Activated CD4-positive, alpha-beta T cell treated with anti-CD3 and anti-CD28 coated beads, Interleukin-2, amount 50 U/mL, for 48 hours (primary cell): ENCODE results near the gene F8.
"Not testable (repeated sequence)": the region's sequence is repeated elsewhere in the genome, so short reads cannot be mapped to it uniquely, and the experiment has no call there.

Experiments
- DNase-seq, 2 experiments: peaks; one replicate each; pipeline ENCODE4 v3.0.0-alpha.2; 2020

F8 gene

DNA sequence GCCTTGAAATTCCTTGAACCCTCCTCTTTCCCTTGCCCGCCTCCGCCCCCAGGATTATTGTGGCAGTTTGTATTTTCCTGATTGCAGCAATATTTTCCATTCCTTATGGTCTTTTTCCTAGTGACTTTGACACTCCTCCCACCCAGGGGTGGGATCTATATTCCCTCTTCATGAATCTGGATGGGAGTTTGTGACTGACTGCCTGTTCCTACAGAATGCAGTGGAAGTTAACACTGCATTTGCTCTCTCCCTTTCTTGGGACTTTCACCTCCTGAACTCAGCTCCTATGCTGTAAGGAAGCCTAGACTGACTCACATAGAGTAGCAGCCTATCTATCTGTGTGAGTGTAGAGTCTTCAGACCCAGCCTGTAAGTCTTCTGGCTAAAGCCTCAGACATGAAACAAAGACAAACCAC is 6.4 kb upstream of the F8 start:
- no peak for DNase-seq

DNA sequence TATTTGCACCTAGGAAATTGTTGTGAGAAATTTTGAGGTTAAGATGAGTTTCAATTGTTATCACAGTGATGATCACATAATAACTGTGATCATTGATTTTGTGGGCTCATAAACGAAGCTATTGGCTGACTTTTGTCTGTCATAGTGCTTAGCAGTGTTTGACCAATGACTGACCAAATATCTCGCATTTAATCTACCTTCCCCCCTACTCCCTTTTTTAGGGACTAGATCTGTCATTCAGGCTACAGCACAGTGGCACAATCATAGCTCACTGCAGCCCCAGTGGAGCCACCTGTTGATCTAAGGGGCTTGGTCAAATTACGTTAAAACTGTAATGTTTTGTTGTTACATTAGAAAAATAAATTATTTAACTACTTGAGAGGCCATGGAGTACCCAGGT is 5.6 kb upstream of the F8 start:
- no peak for DNase-seq

DNA sequence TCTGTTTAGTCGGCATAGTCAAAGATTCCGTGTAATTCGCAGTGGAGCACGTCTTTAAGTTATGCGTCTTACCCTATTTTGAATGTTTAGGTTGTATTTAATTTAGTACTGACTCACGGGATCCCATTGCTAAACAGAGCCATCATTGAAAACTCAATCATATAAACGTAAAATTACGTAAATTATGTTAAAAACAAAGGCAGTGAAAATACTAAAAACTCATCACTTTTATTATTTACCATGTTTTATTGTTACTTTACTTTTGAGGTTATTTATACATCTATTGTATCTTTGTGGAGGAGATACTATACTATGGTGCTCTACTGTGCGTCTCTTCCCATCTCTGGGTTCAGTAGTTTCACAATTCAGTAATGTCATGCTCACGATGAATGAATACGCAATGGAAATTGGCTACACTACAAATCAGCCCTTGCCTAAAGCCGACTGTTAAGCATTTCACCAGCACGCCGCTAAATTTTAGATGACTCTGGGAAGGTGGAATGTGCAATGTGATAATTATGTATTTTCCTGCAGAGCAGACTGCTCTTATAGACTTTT is 5.1 kb upstream of the F8 start:
- DNase-seq = no peak

DNA sequence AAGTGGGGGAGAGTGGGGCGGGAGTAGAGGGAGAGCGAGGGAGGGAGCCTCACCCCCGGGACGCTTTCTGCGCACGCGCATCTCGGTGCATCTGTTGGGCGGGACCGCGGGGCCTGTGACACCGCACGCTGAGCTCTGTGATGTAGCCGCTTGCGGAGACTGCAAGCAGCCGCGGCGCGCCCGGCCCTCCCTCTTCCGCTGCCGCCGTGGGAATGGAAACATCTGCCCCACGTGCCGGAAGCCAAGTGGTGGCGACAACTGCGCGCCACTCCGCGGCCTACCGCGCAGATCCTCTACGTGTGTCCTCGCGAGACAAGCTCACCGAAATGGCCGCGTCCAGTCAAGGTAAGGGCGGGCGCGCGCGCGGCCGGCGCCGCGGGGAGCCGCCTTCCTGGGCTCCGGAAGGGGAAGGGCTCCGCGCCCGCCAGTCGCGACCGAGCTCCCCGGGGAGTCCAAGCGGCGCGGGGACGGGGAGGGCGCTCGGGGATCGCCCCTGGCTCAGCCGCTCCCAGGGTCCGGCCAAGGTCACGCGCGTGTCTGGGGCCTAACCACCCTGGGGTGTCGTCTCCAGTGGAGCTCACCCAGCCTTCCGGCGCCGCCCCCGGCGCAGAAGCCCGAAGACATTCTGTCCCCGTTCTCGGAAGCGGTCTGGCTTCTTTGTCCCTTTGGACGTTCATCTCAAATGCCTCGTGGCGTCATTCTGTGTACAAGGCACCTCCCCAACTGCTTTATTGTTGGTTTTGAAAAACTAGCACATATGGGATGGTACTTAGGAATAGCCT is 4.4 kb upstream of the F8 start, which contains the start of gene FUNDC2:
Gene FUNDC2, plus strand, starts transcription at position 118 of the 782 bp plus-strand sequence. Its CDS starts 95 bp downstream, at position 213.
- peak; percentile 89 to 91 for DNase-seq

DNA sequence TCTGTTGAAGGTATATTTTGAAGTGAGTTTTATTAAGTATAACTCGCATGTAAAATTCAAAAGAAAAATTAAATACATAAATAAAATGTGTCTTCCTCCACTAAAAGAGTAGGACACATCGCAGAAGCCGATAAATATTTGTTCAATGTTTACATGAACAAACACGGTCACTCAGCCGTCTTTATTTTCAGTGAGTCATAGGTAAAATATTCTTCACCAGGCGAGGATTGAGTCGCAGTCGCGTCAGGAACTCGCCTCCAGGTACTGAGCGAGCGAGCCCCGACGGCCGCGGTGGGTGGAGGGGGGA is 3.9 kb upstream of the F8 start:
- no peak for DNase-seq

DNA sequence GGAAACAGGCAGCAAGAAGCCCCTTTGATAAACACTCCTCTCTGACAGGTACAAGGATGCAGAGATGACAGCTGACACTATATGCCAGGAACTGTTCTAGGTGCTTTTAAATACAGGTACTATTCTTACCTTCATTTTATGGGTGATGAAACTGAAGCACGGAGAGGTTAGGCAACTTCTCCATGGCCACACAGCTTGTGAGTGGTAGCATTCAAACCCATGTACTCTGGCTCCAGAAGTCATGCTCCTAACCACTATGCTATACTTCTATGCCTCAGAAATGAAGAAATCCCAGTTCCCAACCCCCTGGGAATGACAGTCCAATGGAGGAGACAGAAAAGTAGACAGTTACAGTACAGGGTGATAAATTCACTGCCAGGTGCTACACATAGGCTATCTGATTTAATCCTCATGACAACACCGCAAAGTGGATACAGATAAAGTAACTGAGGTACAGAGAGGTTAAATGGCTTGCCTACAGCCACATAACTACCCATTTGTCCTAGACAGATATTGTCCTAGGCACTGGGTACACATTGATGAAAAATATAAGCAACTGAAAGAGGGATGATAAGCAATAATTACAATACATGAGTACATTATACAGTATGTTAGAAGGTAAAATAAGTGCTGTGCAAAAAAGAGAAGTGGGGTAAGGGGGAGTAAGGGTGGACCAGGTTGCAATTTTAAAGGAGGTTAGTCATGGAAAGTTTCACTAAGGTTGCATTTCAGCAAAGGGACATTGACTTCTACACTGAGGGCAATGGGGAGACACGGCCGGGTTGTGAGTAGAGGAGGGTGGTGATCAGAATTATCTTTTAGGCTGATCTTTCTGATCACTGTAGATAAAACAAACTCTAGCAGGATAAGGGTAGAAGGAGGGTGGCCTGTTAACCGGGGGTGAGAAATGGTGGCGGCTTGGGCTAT is 1.6 kb upstream of the F8 start:
- DNase-seq = no peak

DNA sequence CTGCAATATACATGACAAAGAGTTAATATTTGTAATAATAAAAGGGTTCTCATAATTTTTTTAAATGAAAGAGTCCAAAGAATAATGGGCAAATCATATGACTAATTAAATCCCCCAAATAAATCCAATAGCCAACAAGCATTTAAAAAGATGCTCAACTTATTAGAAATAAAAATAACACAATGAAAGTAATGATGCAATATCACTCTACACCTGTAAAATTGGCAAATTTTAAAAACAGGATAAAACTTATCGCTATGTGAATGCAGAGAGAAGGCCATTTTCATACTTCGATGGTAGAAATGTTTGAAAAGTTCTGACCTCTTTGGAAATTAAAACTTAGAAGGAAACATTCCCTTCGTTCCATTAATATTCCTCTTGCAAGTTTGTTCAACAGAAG is 1.9 kb downstream of the F8 start:
- DNase-seq = no peak

DNA sequence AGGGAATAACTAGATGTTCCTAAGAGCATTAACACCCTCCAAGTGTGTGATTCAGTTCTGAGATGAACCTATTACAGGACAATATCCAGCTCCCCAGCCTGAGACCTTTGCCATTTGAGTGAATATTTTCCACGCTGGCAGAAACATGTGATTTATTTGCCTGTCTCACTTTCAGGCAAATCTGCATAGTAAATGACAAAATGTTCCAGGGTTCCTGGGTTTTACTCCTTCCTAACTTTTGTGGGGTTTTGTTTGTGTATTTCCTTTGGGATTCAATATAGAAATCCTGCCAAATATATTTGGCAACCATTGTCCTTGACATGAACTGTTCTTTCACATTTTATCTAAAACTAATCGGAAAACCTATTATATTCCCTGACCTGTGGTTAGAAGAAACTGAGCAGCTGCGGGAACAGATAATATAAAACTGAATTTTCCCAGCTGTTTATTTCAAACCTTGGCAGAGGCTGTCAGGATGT is 12.5 kb downstream of the F8 start:
- no peak for DNase-seq

DNA sequence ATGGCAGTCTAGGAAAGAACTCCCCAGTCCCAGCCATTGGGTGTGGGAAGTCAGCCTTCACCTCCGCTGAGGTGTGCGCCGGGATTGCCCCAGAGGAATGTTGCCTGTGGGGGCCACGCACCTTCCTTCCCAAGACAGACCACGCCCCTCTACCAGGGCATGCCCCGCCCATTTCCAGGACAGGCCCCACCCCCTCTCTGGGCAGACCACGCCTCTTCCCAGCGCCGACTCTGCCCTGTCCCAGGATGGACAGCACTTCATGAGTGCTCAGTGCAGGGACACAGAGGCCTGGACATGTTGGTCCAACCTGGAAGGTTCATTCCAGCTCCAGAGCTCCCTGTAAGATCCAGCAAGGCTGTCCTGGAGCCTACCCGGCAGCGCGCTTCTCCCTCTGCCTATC is 13.9 kb downstream of the F8 start:
- DNase-seq = not testable (repeated sequence)

DNA sequence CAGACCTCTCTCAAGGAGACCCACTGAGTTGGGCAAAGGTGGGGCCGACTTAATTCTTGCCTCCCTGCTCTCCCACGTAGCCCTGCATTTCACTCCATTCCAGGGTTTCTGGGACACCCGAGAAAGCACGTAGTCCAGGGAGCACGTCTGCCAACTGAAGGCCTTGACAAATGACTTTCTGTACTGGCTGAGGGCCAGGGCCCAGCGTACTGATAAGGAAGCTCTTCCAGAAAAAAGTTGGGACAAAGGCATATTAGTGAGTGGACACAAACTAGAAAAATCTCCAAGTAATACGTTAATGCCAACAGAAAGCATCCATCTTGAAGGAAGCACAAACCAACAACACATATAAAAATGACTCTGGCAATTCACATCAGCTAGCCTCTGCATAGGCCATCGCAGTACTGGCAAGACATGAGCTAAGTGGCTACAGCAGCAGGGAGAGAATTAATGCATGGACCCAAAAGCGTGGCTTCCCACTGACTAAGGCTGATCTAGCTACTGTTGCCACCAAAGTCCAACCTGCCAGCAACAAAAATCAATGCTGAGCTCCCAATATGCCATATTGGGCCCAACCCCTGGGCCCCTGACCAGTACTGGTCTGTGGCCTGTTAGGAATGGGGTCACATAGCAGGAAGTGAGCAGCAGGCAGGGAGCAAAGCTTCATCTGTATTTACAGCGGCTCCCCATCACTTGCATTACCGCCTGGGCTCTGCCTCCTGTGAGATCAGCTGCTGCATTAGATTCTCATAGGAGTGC is 15.4 kb downstream of the F8 start:
- not testable (repeated sequence) for DNase-seq

DNA sequence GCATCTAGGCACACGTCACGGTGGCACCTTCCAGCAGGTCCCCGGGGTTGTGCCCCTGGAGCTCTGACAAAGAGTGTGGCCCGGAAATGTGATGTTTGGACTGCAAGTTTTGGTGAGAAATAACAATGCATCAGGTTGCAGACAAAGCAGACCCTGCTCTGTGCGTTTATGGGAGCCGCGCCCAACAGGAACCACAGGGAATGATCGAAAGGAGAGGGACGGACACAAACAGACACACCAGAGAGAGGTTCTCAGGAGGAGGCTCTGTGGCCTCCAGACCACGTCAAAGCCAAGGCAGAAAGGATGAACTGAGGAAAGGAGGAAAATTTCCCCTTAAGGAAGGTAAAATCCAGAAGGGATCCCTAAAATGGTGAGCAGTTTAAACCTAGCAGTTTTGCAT is 16.1 kb downstream of the F8 start:
- not testable (repeated sequence) for DNase-seq

DNA sequence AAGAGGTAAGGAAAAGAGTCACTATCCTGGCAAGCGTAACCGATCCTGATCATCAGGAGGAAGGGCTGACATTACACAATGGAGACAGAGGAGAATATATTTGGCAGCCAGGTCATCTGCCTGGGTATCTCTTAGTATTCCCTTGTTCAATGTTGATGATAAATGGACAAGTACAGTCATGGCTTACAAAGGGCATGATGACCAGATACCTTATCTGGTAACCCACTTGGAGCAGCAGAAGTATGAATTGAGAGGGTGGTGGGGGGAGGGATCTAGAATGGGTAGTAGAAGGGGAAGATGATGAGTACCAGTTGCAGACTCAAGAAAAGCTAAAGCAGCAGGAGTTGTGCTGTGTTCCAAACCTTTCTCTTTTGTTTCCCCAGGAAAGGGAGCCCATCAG is 17.3 kb downstream of the F8 start:
- DNase-seq = no peak

DNA sequence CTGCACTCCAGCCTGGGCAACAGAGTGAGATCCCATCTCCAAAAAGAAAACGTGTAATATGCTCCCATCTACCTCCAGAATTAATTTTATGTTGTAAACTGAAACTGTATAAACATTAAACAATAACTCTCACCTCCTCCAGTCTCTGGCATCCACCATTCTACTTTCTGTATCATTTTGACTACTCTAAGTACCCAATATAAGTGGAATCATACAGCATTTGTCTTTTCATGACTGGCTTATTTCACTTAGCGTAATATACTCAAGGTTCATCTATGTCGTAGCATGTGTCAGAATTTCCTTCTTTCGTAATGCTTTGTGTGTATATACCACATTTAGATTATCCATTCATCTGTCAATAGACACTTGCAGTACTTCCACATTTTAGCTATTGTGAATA is 20.6 kb downstream of the F8 start:
- DNase-seq = no peak

DNA sequence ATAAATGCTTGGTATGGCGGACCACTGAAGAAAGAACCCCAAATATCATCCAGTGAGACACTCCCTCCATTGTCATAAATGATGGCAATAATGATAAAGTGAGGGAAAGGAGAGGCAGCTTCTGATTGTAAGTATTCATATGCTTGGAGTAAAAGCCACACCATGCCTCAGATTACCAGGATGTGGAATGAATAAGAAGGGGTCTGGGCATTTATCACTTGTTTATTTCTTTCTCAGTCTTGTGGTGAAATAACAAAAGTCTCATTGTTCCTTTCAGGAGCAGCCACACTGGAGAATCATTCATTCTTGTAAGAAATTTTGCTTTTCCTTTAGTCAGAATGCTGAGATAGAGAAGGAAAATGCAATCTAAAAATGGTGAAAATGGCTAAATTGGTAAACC is 21.7 kb downstream of the F8 start:
- no peak for DNase-seq

DNA sequence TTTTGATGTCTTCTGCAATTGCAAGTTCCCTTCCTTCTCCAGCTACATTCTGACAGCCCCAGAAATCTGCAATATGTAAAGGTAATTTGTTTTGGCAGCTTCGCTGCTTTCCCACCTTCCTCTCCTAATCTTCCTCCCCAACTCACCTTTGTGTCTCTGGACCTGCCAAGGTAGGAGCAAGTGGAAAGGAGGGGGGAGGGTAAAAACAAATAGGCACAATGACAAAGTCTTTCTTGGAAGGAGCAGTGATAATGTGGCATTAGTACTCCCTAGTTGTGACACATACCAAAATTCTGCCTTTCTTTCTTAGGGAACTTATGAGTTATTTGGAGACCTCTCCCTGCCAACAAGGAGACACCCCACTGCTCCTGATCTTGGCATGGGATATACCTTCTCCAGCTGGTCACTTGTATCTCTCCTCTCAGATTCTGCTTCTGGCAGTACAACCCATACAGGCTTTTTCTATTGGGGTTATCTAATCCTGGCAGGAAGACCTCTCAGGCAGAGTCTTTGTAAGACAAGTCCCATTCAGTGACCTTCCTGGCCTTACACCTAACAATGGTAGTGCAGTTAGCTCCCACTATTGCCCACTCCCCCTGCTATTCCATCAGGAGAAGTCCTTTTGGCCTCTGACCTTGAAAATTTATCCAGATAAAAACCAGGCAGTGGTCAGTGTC is 24.2 kb downstream of the F8 start:
- DNase-seq = no peak

DNA sequence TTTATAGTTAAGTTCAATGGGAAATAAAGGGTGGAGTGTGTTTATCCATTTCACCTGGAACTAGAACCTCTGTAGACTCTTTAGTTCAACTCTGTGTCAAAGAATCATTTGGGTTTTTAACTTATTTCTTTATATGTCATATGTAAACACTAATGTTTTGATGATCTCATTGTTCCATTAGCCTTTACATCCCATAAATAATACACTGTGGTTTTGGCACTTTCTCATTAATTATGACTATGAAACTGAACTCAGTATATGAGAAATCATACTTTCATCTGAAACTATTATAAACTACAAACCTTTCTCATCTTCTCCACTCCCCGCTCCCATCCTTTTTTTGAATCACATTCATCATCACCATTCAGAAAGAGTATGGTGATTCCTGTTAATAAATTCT is 31.0 kb downstream of the F8 start:
- no peak for DNase-seq

DNA sequence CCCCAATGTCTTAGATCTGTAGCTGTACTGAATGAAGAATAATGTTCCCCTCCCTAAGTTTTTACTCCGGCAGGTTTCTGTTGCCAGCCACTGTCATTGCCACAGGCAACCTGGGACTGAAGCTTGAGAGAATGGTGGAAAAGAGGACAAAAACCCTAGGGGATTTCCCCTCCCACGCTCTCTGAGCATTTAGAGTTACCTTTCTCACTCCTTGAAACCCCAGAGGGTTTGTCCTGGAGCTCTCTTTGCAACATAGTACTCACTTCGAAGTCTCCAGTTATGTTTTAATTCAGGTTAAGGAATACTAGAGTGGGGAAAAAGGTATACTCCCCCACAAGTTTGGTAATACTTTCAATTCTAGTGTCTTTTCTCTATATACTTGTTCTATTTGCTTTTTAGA is 31.5 kb downstream of the F8 start:
- peak; percentile 13 to 50 for DNase-seq

DNA sequence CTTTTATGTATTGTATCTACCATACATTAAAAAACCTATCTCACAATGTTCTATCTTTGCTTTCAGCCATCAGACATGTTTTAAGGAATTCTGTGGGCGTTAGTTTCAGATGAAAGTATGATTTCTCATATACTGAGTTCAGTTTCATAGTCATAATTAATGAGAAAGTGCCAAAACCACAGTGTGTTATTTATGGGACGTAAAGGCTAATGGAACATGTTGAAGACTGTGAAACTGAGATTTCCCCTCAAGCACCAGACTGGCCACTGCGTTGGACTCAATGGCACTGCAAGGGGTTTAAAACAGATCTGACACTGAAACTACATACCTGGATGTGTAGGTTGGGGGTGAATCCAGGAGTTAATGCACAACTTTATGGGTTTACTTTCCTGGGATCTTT is 32.0 kb downstream of the F8 start:
- peak in 1 of 2 experiments; percentile 6 for DNase-seq

DNA sequence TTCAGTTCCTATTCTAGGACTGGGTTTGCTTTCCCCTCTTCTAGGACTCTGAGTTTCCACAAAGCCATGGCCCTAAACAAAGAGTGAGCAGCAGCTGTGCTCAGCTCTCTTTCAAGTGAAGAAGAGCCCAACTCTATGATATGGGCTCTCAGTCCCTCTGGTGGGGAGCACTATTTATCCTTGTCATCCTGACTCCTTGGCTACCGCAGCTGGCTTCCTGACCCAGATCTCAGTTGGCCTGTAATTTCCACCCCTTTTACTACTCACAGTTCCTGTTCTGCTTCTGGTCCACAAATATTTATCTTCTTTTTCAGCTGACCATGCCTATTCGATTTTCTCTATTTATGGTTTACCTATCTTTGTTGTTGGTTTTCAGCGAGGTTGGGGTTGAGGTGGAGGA is 33.8 kb downstream of the F8 start:
- no peak for DNase-seq

DNA sequence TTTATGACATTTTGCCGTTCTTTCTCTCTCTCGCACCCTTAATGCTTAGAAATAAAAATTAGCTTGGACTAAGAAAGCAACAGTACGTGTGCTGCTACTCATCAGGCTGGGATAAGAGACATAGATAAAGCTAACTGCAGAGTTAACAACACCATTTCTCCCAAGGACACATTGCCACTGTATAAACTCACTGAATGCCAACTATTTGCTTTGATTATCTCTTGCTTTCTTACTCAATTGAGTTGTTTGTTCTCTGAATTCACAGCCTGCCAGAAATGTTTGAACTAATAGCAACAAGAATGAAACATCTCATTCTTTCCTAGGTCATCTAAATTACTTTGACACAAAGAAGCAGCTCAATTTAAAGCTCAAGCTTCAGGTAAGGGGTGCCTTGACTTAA is 34.6 kb downstream of the F8 start:
- DNase-seq = no peak

DNA sequence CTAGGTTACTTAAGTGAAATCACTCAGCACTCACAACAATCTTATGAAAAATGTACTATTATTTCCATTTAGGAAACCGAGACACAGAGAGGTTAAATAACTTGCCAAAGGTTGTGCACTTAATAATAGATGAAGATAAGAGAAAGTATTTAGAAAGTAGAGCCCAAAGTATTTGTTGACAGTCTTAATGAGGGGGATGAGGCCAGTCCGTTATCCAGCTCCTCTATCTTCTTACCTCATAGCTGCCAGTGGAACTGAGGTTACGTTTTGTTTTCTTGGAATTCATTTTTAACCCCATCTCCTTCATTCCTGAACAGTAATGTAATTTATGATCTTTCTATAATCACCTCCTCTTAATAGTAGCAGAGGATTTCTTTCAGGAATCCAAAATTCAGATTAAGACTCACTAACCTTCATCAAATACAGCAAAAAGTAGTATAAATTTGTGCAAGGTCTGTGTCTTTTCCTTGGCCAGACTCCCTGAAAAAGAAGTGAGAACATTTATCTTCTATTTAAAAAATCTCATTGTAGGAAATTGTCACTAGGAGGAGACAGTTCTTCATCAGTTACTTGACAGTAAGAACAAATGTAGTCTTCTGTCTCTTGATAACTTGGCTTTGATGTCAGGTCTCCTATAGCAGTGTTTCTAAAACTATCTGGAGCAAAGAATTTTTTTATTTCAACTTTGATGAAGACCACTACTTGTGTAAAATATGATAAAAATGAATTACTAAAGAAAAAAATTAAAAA is 35.5 kb downstream of the F8 start:
- no peak for DNase-seq

DNA sequence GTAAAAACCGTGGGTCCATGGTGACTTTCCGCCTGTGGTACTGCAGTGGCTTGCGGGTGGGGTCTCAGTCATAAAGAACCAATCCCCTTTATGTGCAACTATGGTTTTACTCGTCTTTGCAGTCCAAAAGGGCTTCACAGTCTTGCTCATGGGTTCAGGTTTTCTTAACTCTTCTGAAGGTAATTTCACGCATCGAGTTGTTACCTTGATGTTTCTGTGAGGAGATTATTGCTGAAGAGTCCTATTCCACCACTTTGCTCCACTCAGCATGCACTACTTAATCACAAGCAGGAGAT is 41.5 kb downstream of the F8 start:
- DNase-seq = no peak
